Measurements from ENCODE around the gene MAD2L1.

MAD2L1 gene

GRCh38 chr4:120026853-120027252, 39.8 kb downstream of the MAD2L1 start:
- Histone ChIP-seq H4K91ac (ENCODE audit: low read depth, low read length) (no peak overlapping the region), H3K4ac (ENCODE audit: low read depth, low read length) (no peak overlapping the region), H3K23ac (ENCODE audit: low read length) (no peak overlapping the region)

DNA sequence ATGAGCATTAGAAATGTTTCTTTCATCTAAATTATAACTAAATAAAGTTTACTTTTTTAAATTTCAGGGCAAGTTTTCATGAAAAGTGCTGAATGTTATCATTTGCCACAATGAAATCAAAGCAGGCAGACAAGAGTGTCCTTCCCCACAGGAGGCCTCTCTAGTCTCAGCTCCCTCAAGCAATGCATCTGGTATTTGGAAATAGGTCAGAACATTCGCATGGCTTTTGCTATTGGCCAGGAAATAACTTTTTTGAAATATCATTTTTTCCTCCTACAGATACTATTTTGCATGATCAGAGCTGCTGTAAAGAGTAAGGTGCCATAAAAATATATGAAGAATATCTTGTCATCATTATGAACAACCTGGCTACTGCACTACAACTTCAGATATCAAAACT, 41.1 kb downstream of the MAD2L1 start:
- no peak overlapping the region for H3K9ac ChIP-seq (ENCODE audit: low read length)
- H3K18ac ChIP-seq (ENCODE audit: low read length): no peak overlapping the region
- H4K8ac ChIP-seq (ENCODE audit: low read depth, low read length): no peak overlapping the region
- H2AFZ ChIP-seq (ENCODE audit: insufficient read depth, low read length, poor library complexity): no peak overlapping the region
- no peaks in the 10 kb centered on the region for H3K4me1 ChIP-seq (ENCODE audit: control insufficient read depth in 1 of 2, insufficient read depth in 2 of 2, low read length in 2 of 2)
- WGBS (ENCODE audit: extremely low coverage, insufficient coverage, insufficient read length): no CpG with 5 or more reads among the region's 1 CpG
- H2BK5ac ChIP-seq (ENCODE audit: low read depth, low read length, poor library complexity): no peak overlapping the region
- no peaks in the 10 kb centered on the region for H3K36me3 ChIP-seq (ENCODE audit: control insufficient read depth in 1 of 2, insufficient read depth in 2 of 2, low read length in 2 of 2)
- no peak for DNase-seq
- no peak overlapping the region for H3K4me2 ChIP-seq (ENCODE audit: low read length)
- no peaks in the 10 kb centered on the region for H3K79me1 ChIP-seq (ENCODE audit: low read length)
- H3K27ac ChIP-seq (ENCODE audit: low read depth, low read length): no peak overlapping the region
- H3K9me3 ChIP-seq (ENCODE audit: insufficient read depth, low read depth, low read length): no peaks in the 10 kb centered on the region
- no peak overlapping the region for H2AK5ac ChIP-seq (ENCODE audit: low read length)
- no peak overlapping the region for H4K91ac ChIP-seq (ENCODE audit: low read depth, low read length)
- no peak overlapping the region for H3K4me3 ChIP-seq (ENCODE audit: low read depth, low read length)
- H4K12ac ChIP-seq (ENCODE audit: low read depth, low read length): no peak overlapping the region
- H2BK12ac ChIP-seq (ENCODE audit: low read length): no peak overlapping the region
- H3K23ac ChIP-seq (ENCODE audit: low read length): no peak overlapping the region
- no peak overlapping the region for H3K4ac ChIP-seq (ENCODE audit: low read depth, low read length)
- no peaks in the 10 kb centered on the region for H3K79me2 ChIP-seq (ENCODE audit: control insufficient read depth, insufficient read depth, low read length, poor library complexity)
- H3K14ac ChIP-seq (ENCODE audit: low read length): no peak overlapping the region
- no peaks in the 10 kb centered on the region for H3K27me3 ChIP-seq (ENCODE audit: insufficient read depth, low read length)
- no peak overlapping the region for H2BK120ac ChIP-seq (ENCODE audit: insufficient read depth, low read length, poor library complexity)

More at GRCh38 chr4:120026853-120027252, 39.8 kb downstream of the MAD2L1 start:
- H3K79me2 ChIP-seq (ENCODE audit: control insufficient read depth, insufficient read depth, low read length, poor library complexity): no peaks in the 10 kb centered on the region
- H3K4me1 ChIP-seq (ENCODE audit: control insufficient read depth in 1 of 2, insufficient read depth in 2 of 2, low read length in 2 of 2): no peaks in the 10 kb centered on the region
- H3K14ac ChIP-seq (ENCODE audit: low read length): no peak overlapping the region
- H2AK5ac ChIP-seq (ENCODE audit: low read length): no peak overlapping the region
- no peak for DNase-seq
- H3K9ac ChIP-seq (ENCODE audit: low read length): no peak overlapping the region
- no peaks in the 10 kb centered on the region for H3K36me3 ChIP-seq (ENCODE audit: control insufficient read depth in 1 of 2, insufficient read depth in 2 of 2, low read length in 2 of 2)
- H2AFZ ChIP-seq (ENCODE audit: insufficient read depth, low read length, poor library complexity): no peak overlapping the region
- no peaks in the 10 kb centered on the region for H3K9me3 ChIP-seq (ENCODE audit: insufficient read depth, low read depth, low read length)
- H3K79me1 ChIP-seq (ENCODE audit: low read length): no peaks in the 10 kb centered on the region
- H2BK5ac ChIP-seq (ENCODE audit: low read depth, low read length, poor library complexity): no peak overlapping the region
- no peak overlapping the region for H2BK12ac ChIP-seq (ENCODE audit: low read length)
- no peak overlapping the region for H3K4me2 ChIP-seq (ENCODE audit: low read length)
- no peak overlapping the region for H4K8ac ChIP-seq (ENCODE audit: low read depth, low read length)
- H3K27ac ChIP-seq (ENCODE audit: low read depth, low read length): no peak overlapping the region
- H4K12ac ChIP-seq (ENCODE audit: low read depth, low read length): no peak overlapping the region
- H3K4me3 ChIP-seq (ENCODE audit: low read depth, low read length): no peak overlapping the region
- no CpG with 5 or more reads among the region's 2 CpGs for WGBS (ENCODE audit: extremely low coverage, insufficient coverage, insufficient read length)
- H2BK120ac ChIP-seq (ENCODE audit: insufficient read depth, low read length, poor library complexity): no peak overlapping the region
- no peaks in the 10 kb centered on the region for H3K27me3 ChIP-seq (ENCODE audit: insufficient read depth, low read length)
- no peak overlapping the region for H3K18ac ChIP-seq (ENCODE audit: low read length)

DNA sequence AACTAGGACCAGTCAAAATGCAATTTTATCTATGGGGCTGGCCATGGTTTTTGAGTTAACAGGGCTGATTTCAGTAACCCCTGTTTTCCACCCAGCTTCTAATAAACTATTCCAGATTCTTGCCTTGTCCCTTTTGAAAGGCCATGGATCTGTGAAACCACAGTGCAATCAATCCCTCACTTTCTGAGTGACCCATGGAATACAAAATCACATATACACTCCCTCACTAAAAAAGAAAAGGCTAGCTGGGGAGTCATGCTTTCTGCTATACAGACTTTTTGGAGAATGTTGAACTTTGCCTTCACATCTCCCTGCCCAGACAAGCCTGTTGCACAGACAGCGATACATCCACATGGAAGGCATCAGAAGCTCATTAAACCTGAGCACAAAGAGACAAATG, 47.9 kb downstream of the MAD2L1 start:
- no peak overlapping the region for H3K23ac ChIP-seq (ENCODE audit: low read length)
- no peak overlapping the region for H3K4me2 ChIP-seq (ENCODE audit: low read length)
- no peaks in the 10 kb centered on the region for H3K9me3 ChIP-seq (ENCODE audit: insufficient read depth, low read depth, low read length)
- H4K8ac ChIP-seq (ENCODE audit: low read depth, low read length): no peak overlapping the region
- H3K27ac ChIP-seq (ENCODE audit: low read depth, low read length): no peak overlapping the region
- no peaks in the 10 kb centered on the region for H3K79me1 ChIP-seq (ENCODE audit: low read length)
- no peak overlapping the region for H3K14ac ChIP-seq (ENCODE audit: low read length)
- no CpG with 5 or more reads among the region's 1 CpG for WGBS (ENCODE audit: extremely low coverage, insufficient coverage, insufficient read length)
- no peaks in the 10 kb centered on the region for H3K36me3 ChIP-seq (ENCODE audit: control insufficient read depth in 1 of 2, insufficient read depth in 2 of 2, low read length in 2 of 2)
- no peak overlapping the region for H2AFZ ChIP-seq (ENCODE audit: insufficient read depth, low read length, poor library complexity)
- H3K4ac ChIP-seq (ENCODE audit: low read depth, low read length): no peak overlapping the region
- H3K27me3 ChIP-seq (ENCODE audit: insufficient read depth, low read length): no peaks in the 10 kb centered on the region
- no peaks in the 10 kb centered on the region for H3K79me2 ChIP-seq (ENCODE audit: control insufficient read depth, insufficient read depth, low read length, poor library complexity)
- no peak overlapping the region for H3K4me3 ChIP-seq (ENCODE audit: low read depth, low read length)
- no peak overlapping the region for H2BK5ac ChIP-seq (ENCODE audit: low read depth, low read length, poor library complexity)
- DNase-seq: no peak
- H3K9ac ChIP-seq (ENCODE audit: low read length): no peak overlapping the region
- H2AK5ac ChIP-seq (ENCODE audit: low read length): no peak overlapping the region
- no peak overlapping the region for H2BK12ac ChIP-seq (ENCODE audit: low read length)
- H4K91ac ChIP-seq (ENCODE audit: low read depth, low read length): no peak overlapping the region
- H3K18ac ChIP-seq (ENCODE audit: low read length): no peak overlapping the region
- H2BK120ac ChIP-seq (ENCODE audit: insufficient read depth, low read length, poor library complexity): no peak overlapping the region
- H4K12ac ChIP-seq (ENCODE audit: low read depth, low read length): no peak overlapping the region
- no peaks in the 10 kb centered on the region for H3K4me1 ChIP-seq (ENCODE audit: control insufficient read depth in 1 of 2, insufficient read depth in 2 of 2, low read length in 2 of 2)

- Histone ChIP-seq H3K9ac (ENCODE audit: low read length) (no peak overlapping the region), H4K91ac (ENCODE audit: low read depth, low read length) (no peak overlapping the region), H3K4me3 (ENCODE audit: low read depth, low read length) (no peak overlapping the region), H3K14ac (ENCODE audit: low read length) (no peak overlapping the region), H4K8ac (ENCODE audit: low read depth, low read length) (no peak overlapping the region), H2AK5ac (ENCODE audit: low read length) (no peak overlapping the region), H2AFZ (ENCODE audit: insufficient read depth, low read length, poor library complexity) (no peak overlapping the region), H3K9me3 (ENCODE audit: insufficient read depth, low read depth, low read length) (no peaks in the 10 kb centered on the region), H3K4me2 (ENCODE audit: low read length) (no peak overlapping the region), H3K18ac (ENCODE audit: low read length) (no peak overlapping the region), H3K27me3 (ENCODE audit: insufficient read depth, low read length) (no peaks in the 10 kb centered on the region), H3K79me1 (ENCODE audit: low read length) (no peaks in the 10 kb centered on the region), H2BK5ac (ENCODE audit: low read depth, low read length, poor library complexity) (no peak overlapping the region), H2BK12ac (ENCODE audit: low read length) (no peak overlapping the region), H3K79me2 (ENCODE audit: control insufficient read depth, insufficient read depth, low read length, poor library complexity) (no peaks in the 10 kb centered on the region), H2BK120ac (ENCODE audit: insufficient read depth, low read length, poor library complexity) (no peak overlapping the region), H3K27ac (ENCODE audit: low read depth, low read length) (no peak overlapping the region), H4K12ac (ENCODE audit: low read depth, low read length) (no peak overlapping the region), H3K4me1 (ENCODE audit: control insufficient read depth in 1 of 2, insufficient read depth in 2 of 2, low read length in 2 of 2) (no peaks in the 10 kb centered on the region), H3K23ac (ENCODE audit: low read length) (no peak overlapping the region), H3K36me3 (ENCODE audit: control insufficient read depth in 1 of 2, insufficient read depth in 2 of 2, low read length in 2 of 2) (no peaks in the 10 kb centered on the region), H3K4ac (ENCODE audit: low read depth, low read length) (no peak overlapping the region)
- DNase-seq: no peak
- WGBS (ENCODE audit: extremely low coverage, insufficient coverage, insufficient read length): no CpG with 5 or more reads among the region's 6 CpGs
Observed at GRCh38 chr4:120017939-120018692, 48.5 kb downstream of the MAD2L1 start.
